ENCODE data around the gene PCBP3.

- TF ChIP-seq EZH2 (IDR thresholded peaks at IDR 0.05) (no peak), CTCF (IDR thresholded peaks at IDR 0.05) (no peak)
These were observed 138.2 kb downstream of the PCBP3 start for GRCh38 chr21:45781741-45782140.
